Endometrial microvascular endothelial cells (primary cell): Measurements from ENCODE around the gene IGFBP7. TPM values are rescaled to one million over a fixed set of nuclear protein-coding genes. Genes with fewer than 3 reads are reported as not detected.

Experiments
- in situ Hi-C: cut with HindIII; loops from 2 replicates; pipeline ENCODE4 v1.10.0; 2017; ENCODE audit warnings: low sequenced_read_pairs, low pct_unique_long_range_greater_than_20kb; ENCODE audit errors: inconsistent ontology term
- total RNA-seq: library from RNA; depleted of rRNA; stranded (reverse); fragments of >200 nt; gene quantifications from one replicate; pipeline ENCODE4 v1.2.3, GENCODE V29; 2015; ENCODE audit errors: inconsistent ontology term

IGFBP7 gene
- total RNA-seq, 1 donor from 2014 or later: 602 TPM

GRCh38 chr4:57013543-57014120, 96.6 kb downstream of the IGFBP7 start:
- in situ Hi-C loops: no loop called here

- in situ Hi-C loops: no loop called here
Measured at GRCh38 chr4:56999751-57000150, 110.4 kb downstream of the IGFBP7 start.

GRCh38 chr4:56995525-56995924, 114.7 kb downstream of the IGFBP7 start:
- in situ Hi-C loops: no loop called here

GRCh38 chr4:56990109-56990905, 119.9 kb downstream of the IGFBP7 start:
- in situ Hi-C loops: no loop called here

GRCh38 chr4:56986952-56987351, 123.2 kb downstream of the IGFBP7 start:
- in situ Hi-C loops: no loop called here

- in situ Hi-C loops: no loop called here
Measured at GRCh38 chr4:56986192-56986591, 124.0 kb downstream of the IGFBP7 start.

- in situ Hi-C loops: no loop called here
Measured at GRCh38 chr4:56981795-56982201, 128.4 kb downstream of the IGFBP7 start.

Other genes starting within 250 kb of the IGFBP7 start
- gene REST, start 202.5 kb downstream of the IGFBP7 start, total RNA-seq: 24.9 TPM
- 19.0 TPM for gene NOA1, start 132.8 kb downstream of the IGFBP7 start, total RNA-seq
- gene POLR2B, start 131.5 kb downstream of the IGFBP7 start, total RNA-seq: 90.5 TPM